Femur (tissue), 1 donor: ENCODE measurements around the gene EXOC4.
"Not testable (repeated sequence)": the region's sequence is repeated elsewhere in the genome, so short reads cannot be mapped to it uniquely, and the experiment has no call there.

Experiments
- DNase-seq: peaks from one replicate; pipeline ENCODE4 v3.0.0-alpha.2; 2017

EXOC4 gene

DNA sequence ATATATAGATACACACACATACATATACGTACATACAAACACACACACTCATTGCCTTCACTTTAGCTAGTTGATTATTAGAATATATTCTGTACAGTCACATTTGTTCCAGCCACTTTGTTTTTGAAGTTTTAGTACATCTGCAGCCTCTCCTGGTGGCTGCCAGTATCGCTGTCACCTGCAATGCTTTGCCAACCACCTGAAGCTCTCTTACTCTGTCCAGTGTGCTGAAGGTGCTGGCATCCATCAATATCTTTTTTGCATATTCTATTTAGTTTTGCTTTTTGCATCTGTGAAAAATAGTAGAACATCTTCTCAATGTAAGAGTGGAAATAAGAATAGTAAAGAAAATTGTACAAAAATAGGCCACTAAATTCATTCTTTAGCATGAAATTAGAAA lies 388.6 kb downstream of the EXOC4 start:
- no peak for DNase-seq

DNA sequence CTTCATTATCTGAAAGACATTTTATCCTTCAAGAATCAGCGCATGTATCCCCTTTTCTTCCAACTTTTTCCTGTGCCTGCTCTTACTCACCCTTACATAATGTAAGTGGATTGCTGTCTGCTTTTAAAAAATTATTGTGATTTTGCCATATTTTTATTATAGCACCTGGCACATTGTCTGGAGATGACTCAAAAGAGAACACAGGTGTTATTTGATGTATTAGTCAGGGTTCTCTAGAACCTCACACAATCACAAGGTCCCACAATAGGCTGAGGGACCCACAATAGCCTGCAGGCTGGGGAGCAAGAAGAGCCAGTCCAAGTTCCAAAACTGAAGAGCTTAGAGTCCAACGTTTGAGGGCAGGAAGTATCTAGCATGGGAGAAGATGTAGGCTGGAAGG lies 390.0 kb downstream of the EXOC4 start:
- DNase-seq, result no peak

GRCh38 chr7:133643652-133644051 lies 390.8 kb downstream of the EXOC4 start:
- not testable (repeated sequence) for DNase-seq

DNA sequence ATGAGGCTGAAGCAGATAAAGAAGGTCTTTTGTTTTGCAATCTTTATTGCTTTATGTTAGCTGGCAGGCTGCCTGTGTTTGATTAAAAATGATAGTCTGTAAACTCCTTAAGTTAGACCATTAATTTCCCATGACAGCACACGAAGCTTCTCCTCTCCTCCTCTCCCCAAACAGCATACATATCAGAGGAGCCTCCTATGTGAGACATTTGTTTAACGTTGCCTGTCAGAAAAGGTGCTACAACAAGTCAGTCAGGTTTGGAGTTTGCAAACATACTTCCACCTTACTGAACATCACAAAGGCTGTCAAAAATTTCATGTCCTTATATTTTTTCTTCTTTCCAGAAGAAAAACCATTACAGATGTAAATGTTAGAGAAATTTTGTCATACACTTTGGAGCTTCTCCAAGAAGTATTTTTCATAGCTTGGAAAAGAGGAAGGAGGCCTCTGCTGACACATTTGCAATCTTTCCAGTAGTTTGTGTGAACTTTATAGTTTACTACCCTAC lies 393.1 kb downstream of the EXOC4 start:
- no peak for DNase-seq

DNA sequence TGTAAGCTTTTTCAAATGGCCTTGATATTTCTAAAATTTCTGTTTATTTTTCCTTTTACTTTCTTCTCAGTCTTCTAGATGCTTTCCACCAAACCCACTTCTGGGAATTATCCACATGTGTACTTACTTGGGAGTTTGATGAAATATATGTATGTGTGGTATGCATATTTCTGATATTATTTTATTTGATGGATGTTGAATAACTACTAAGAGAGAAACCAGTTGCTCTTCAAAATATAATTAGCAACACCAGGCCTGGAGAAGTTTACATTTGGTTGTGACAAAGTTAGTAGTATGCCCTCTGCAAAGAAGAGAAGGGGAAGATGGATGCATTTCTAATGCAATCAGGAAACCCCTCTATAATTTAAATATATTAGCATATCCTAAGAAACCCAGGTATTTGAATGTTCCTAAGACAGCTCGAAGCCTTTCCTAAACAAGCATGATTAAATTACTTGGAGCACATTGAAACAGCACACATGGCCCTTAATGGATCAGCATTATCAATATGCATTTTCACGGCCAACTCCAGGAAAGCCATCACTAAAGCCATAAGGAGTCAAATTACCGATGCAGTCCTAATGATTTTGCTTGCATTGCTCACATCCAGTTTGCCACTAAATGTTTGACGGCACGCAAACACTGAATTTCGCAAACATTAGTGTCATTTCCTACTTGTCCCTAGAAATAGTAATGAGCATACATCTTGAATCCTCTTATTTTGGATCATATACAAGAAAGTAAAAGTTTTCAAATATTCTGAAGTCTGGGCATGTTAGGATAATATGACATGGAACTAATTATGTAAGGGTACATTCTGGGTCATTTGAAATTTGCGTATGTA lies 393.8 kb downstream of the EXOC4 start:
- no peak for DNase-seq

GRCh38 chr7:133649593-133649992 lies 396.7 kb downstream of the EXOC4 start:
- DNase-seq, result no peak

DNA sequence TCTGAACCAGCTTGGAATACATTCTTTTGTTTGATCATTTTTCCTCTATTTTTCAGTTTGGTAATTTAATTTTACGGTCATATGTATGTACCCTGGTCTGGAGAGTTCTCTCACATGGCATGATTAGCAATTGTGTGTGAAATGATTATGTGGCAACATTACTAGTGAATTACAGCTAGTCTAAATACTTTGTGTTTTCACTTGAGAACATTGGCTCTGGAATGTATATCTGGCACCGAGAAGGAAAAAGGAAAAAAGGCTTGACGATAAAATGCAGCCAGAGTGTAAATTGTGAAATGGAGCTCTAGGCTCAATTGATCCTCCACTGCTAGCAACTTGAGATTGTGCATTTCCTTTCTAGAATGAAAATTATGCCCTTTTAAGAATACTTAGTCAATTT lies 397.2 kb downstream of the EXOC4 start:
- no peak for DNase-seq

- DNase-seq, result no peak
These were observed 397.8 kb downstream of the EXOC4 start for GRCh38 chr7:133650487-133651300.

GRCh38 chr7:133652547-133652946 lies 399.7 kb downstream of the EXOC4 start:
- no peak for DNase-seq

DNA sequence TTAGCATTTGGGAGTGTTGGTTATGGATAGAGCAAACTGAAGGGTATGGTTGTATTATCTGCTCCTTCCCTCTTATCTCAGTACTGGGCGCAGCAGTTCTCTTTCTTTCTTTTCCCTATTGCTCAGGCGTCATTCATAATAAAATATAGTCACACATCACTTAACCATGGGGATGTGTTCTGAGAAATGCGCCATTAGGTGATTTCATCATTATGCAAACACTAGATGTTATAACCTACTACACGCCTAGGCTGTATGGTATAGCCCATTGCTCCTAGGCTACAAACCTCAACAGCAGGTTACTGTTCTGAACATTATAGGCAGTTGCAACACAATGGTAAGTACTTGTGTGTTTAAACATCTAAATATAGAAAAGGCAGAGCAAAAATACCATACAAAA lies 401.7 kb downstream of the EXOC4 start:
- DNase-seq, result no peak

GRCh38 chr7:133662276-133662675 lies 409.4 kb downstream of the EXOC4 start:
- DNase-seq, result no peak

GRCh38 chr7:133662830-133663229 lies 410.0 kb downstream of the EXOC4 start:
- DNase-seq, result no peak

DNA sequence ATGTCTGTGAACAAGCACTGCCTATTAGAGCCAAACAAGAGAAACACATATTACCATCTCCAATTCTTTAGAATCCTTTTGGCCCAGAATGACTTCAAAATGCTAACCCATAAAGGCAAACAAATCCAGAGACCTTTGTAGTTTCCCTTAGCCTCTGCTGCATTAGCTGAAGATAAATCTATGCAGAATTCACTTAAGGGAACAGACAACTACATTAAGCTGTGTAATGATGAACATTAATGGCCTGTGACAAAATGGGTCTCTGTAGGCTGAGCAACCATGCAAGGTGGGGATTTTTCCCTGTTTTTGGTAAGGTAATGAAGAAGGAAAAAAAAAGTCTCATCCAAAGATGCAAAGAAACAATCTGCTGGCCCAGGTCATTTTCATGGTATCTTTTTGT lies 411.6 kb downstream of the EXOC4 start:
- DNase-seq, result no peak

GRCh38 chr7:133668296-133669060 lies 415.6 kb downstream of the EXOC4 start:
- no peak for DNase-seq

GRCh38 chr7:133669061-133669455 lies 416.2 kb downstream of the EXOC4 start:
- no peak for DNase-seq

GRCh38 chr7:133670250-133670649 lies 417.4 kb downstream of the EXOC4 start:
- DNase-seq, result no peak

GRCh38 chr7:133672866-133673265 lies 420.0 kb downstream of the EXOC4 start:
- no peak for DNase-seq

- no peak for DNase-seq
These were observed 421.3 kb downstream of the EXOC4 start for GRCh38 chr7:133674079-133674763.

GRCh38 chr7:133675510-133676218 lies 422.8 kb downstream of the EXOC4 start:
- no peak for DNase-seq

DNA sequence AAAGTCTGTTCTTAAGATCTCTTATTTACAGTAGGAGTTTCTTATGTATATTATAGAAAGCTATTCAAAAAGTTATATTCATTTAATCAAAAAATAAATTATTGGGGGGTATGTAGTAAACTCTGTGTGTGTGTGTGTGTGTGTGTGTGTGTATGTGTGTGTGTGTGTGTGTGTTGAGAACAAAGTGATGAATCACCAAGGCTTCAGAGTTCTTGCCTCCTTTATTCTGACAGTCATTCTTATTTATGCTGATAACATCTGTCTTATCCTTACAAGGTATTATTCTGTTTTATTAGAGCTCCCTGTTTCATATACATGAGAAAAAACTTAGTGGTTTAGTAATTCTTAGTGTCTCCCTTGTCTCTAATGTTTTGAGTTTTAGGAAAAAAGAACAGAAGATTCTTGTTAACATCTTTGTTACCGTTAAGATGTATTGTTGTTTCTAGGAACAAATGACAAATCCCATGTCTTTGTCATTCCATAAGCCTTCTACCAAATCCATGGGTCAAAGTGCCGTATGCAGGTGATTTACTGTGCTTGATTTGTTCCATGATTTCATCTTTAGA lies 424.0 kb downstream of the EXOC4 start:
- DNase-seq, result no peak

GRCh38 chr7:133678137-133678814 lies 425.4 kb downstream of the EXOC4 start:
- DNase-seq, result no peak
